DOHH2 (cell line): ENCODE results near the gene VIL1.

Experiments
- CTCF ChIP-seq: fragments of 200-600 bp; sonication (generic); IDR thresholded peaks from one replicate; pipeline ENCODE4 v1.5.1; 2014; ENCODE audit warnings: antibody characterized with exemption, mild to moderate bottlenecking, low read depth, low read length; ENCODE audit not compliant: poor library complexity, severe bottlenecking
- EZH2phosphoT487 ChIP-seq: fragments of 200-600 bp; sonication (generic); IDR thresholded peaks from 2 replicates; pipeline ENCODE4 v1.6.1; 2017; ENCODE audit warnings: borderline replicate concordance, mild to moderate bottlenecking, antibody characterized with exemption, low read length, moderate library complexity, mixed read lengths

GRCh38 chr2:218471982-218472381 is 53.1 kb downstream of the VIL1 start:
- TF ChIP-seq CTCF, result no peak
- TF ChIP-seq EZH2phosphoT487, result no peak
